B cell (primary cell): Measurements from ENCODE around the gene HPX. TPM values are rescaled to one million over a fixed set of nuclear protein-coding genes. Genes with fewer than 3 reads are reported as not detected.

Source experiments
- ATAC-seq: fragments of 200-7000 bp; cut with Tn5 transposase; one replicate; pipeline ENCODE4 v1.10.0; 2021; ENCODE audit warnings: low read depth, mild to moderate bottlenecking, moderate number of reproducible peaks, moderate library complexity
- CTCF ChIA-PET: fragments of 350-600 bp; sonication (Branson Sonifier 250); formaldehyde crosslinking; loops from one replicate; lab custom pipeline; 2021; ENCODE audit warnings: antibody characterized with exemption, inconsistent platforms; lab: Charles Lee
- POLR2A ChIA-PET: fragments of 350-600 bp; sonication (Branson Sonifier 250); formaldehyde crosslinking; loops from one replicate; lab custom pipeline; 2021; ENCODE audit warnings: antibody characterized with exemption; lab: Charles Lee
- DNase-seq: peaks from one replicate; pipeline ENCODE4 v3.0.0; 2013
- H2AFZ ChIP-seq: 2 replicates; pipeline ENCODE4 v1.6.1; 2012; ENCODE audit warnings: mild to moderate bottlenecking, low read depth, low read length; ENCODE audit not compliant: insufficient read depth, poor library complexity, severe bottlenecking
- H3K27ac ChIP-seq, 2 donors: 1 replicate in 1 of 2; 2 replicates in 1 of 2; pipeline ENCODE4 v1.5.1; 2012 to 2013; ENCODE audit warnings: low read length in 2 of 2, mild to moderate bottlenecking in 2 of 2, moderate library complexity in 1 of 2
- H3K27me3 ChIP-seq, 4 experiments: fragments of 200-600 bp in 1 of 4; sonication (generic) in 1 of 4; replicated peaks in 1 of 4; 1 replicate in 2 of 4; 2 replicates in 2 of 4; pipeline versions ENCODE4 v1.6.1 to v1.7.0; 2013 to 2016; ENCODE audit warnings: low read length in 3 of 4, mild to moderate bottlenecking in 2 of 4, mixed read lengths in 1 of 4, moderate library complexity in 1 of 4; ENCODE audit not compliant: insufficient read depth in 4 of 4, control insufficient read depth in 3 of 4; ENCODE audit errors: control extremely low read depth in 1 of 4
- H3K36me3 ChIP-seq, 2 experiments: replicated peaks in 1 of 2; 1 replicate in 1 of 2; 2 replicates in 1 of 2; pipeline versions ENCODE4 v1.6.1 to v1.7.1; 2013; ENCODE audit warnings: low read length in 1 of 2; ENCODE audit not compliant: insufficient read depth in 2 of 2, control insufficient read depth in 1 of 2; ENCODE audit errors: control extremely low read depth in 1 of 2, extremely low read depth in 1 of 2
- H3K4me1 ChIP-seq, 2 donors: fragments of 200-600 bp in 1 of 2; sonication (generic) in 1 of 2; 1 replicate in 1 of 2; 2 replicates in 1 of 2; pipeline versions ENCODE4 v1.5.1 to v1.6.1; 2013 to 2017; ENCODE audit warnings: low read length in 2 of 2; ENCODE audit not compliant: control insufficient read depth in 2 of 2, insufficient read depth in 2 of 2
- H3K4me2 ChIP-seq: replicated peaks from 2 replicates; pipeline ENCODE3; 2012; ENCODE audit warnings: mild to moderate bottlenecking, low read depth, low read length; ENCODE audit not compliant: poor library complexity, severe bottlenecking
- H3K4me3 ChIP-seq, 5 experiments: fragments of 200-600 bp in 1 of 5; sonication (generic) in 1 of 5; 1 replicate in 3 of 5; 2 replicates in 2 of 5; pipeline versions ENCODE4 v1.5.1 to v1.7.0; 2011 to 2016; ENCODE audit warnings: low read length in 4 of 5, mild to moderate bottlenecking in 4 of 5, low read depth in 2 of 5, control low read depth in 1 of 5, moderate library complexity in 1 of 5; ENCODE audit not compliant: insufficient read depth in 1 of 5; ENCODE audit errors: control extremely low read depth in 1 of 5, extremely low read depth in 1 of 5
- H3K79me2 ChIP-seq: fragments of 200-600 bp; sonication (generic); one replicate; pipeline ENCODE4 v1.6.0; 2016; ENCODE audit warnings: low read length; ENCODE audit not compliant: control insufficient read depth, insufficient read depth
- H3K9ac ChIP-seq: fragments of 200-600 bp; sonication (generic); 2 replicates; pipeline ENCODE4 v1.6.1; 2017; ENCODE audit warnings: mild to moderate bottlenecking, low read length, moderate library complexity
- H3K9me3 ChIP-seq, 3 donors: one replicate each; pipeline versions ENCODE4 v1.6.1 to v1.7.1; 2013; ENCODE audit warnings: low read length in 2 of 3; ENCODE audit not compliant: control insufficient read depth in 2 of 3, insufficient read depth in 1 of 3; ENCODE audit errors: control extremely low read depth in 1 of 3
- H4K20me1 ChIP-seq: 2 replicates; pipeline ENCODE4 v1.6.0; 2012; ENCODE audit warnings: mild to moderate bottlenecking, low read length; ENCODE audit not compliant: insufficient read depth, control insufficient read depth, poor library complexity, severe bottlenecking
- H3K27ac Mint-ChIP-seq: one replicate; pipeline ENCODE4 v1.8.0; 2021; ENCODE audit warnings: mixed read lengths
- H3K27me3 Mint-ChIP-seq: one replicate; pipeline ENCODE4 v1.8.0; 2021; ENCODE audit warnings: mixed read lengths
- H3K4me1 Mint-ChIP-seq: one replicate; pipeline ENCODE4 v1.8.0; 2021; ENCODE audit warnings: mixed read lengths
- H3K4me3 Mint-ChIP-seq: one replicate; pipeline ENCODE4 v1.8.0; 2021; ENCODE audit warnings: mixed read lengths
- H3K9me3 Mint-ChIP-seq: one replicate; pipeline ENCODE4 v1.8.0; 2022; ENCODE audit warnings: mixed read lengths; ENCODE audit not compliant: insufficient read depth
- EZH2 ChIP-seq: IDR thresholded peaks from 2 replicates; pipeline ENCODE4 v1.6.1; 2012; ENCODE audit warnings: borderline replicate concordance, low read depth, mild to moderate bottlenecking, moderate library complexity, low read length; ENCODE audit not compliant: insufficient read depth, poor library complexity, severe bottlenecking
- WGBS: methylation state at CpG from one replicate; pipeline ENCODE4 v1.1.5; 2013; ENCODE audit warnings: missing lambda C conversion rate; ENCODE audit not compliant: insufficient coverage; 5-methylcytosine and 5-hydroxymethylcytosine counted together
- intact Hi-C: fragments of 100-400 bp; cut with micrococcal nuclease; formaldehyde crosslinking; loops from one replicate; pipeline ENCODE4 v1.10.0; 2022
- polyA plus RNA-seq: library from polyadenylated mRNA; depleted of rRNA; stranded (reverse); fragments of >200 nt; gene quantifications from 2 replicates; pipeline ENCODE4 v1.2.3, GENCODE V29; 2012
- total RNA-seq, 2 donors: library from RNA; stranded (reverse); fragments of 120-200 nt in 1 of 2; gene quantifications; 1 replicate in 1 of 2; 2 replicates in 1 of 2; pipeline versions ENCODE4 v1.2.3 to v1.2.4, GENCODE V29; 2013 to 2022
- TF ChIP-seq, protein P1 (sequence below): fragments of 200-600 bp; IDR thresholded peaks from one replicate; pipeline ENCODE4 v1.8.0; 2022; ENCODE audit warnings: antibody characterized with exemption, mild to moderate bottlenecking

Gene HPX
- total and polyA plus RNA-seq, 2 donors (not counting 1 experiment from before 2014, with no cell fraction given) = 0.64 to 1.1 TPM

DNA sequence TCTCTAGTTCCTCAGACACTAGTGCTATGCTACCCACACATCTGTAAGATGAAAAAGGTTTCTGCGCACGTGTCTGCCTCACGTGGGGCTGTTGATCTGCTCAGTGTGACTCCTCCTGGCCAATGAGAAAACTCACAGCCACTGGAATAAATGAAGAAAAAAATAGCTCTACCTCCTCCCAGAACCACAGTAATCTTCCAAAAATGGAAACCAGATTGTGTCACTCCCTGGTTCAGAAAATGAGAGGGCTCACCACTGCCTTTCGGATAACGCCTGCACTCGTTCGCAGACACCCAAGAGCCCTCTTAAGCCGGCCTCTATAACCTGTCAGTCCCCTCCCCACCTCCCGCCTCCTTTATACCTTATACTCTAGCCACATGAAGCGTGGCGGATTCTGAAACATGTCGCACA is 27.0 kb downstream of the HPX start:
- H3K36me3 ChIP-seq = peaks cover 0 to 6% of the 10 kb centered on the region in 2 experiments
- Mint-ChIP-seq H3K4me1 (no peaks in the 10 kb centered on the region), H3K9me3 (no peaks in the 10 kb centered on the region), H3K4me3 (no peak overlapping the region), H3K27ac (no peak overlapping the region), H3K27me3 (no peaks in the 10 kb centered on the region)
- H3K27me3 ChIP-seq = no peaks in the 10 kb centered on the region
- H3K27ac ChIP-seq = no peak overlapping the region
- H2AFZ ChIP-seq = no peak overlapping the region
- no peaks in the 10 kb centered on the region for H4K20me1 ChIP-seq
- ATAC-seq (no peak), DNase-seq (no peak)
- peaks cover 13% of the 10 kb centered on the region for H3K79me2 ChIP-seq
- no peaks in the 10 kb centered on the region for H3K9me3 ChIP-seq
- no peak overlapping the region for H3K4me2 ChIP-seq
- H3K9ac ChIP-seq = no peak overlapping the region
- H3K4me1 ChIP-seq = peaks cover 22 to 24% of the 10 kb centered on the region in 2 donors
- TF ChIP-seq, protein P1, sequence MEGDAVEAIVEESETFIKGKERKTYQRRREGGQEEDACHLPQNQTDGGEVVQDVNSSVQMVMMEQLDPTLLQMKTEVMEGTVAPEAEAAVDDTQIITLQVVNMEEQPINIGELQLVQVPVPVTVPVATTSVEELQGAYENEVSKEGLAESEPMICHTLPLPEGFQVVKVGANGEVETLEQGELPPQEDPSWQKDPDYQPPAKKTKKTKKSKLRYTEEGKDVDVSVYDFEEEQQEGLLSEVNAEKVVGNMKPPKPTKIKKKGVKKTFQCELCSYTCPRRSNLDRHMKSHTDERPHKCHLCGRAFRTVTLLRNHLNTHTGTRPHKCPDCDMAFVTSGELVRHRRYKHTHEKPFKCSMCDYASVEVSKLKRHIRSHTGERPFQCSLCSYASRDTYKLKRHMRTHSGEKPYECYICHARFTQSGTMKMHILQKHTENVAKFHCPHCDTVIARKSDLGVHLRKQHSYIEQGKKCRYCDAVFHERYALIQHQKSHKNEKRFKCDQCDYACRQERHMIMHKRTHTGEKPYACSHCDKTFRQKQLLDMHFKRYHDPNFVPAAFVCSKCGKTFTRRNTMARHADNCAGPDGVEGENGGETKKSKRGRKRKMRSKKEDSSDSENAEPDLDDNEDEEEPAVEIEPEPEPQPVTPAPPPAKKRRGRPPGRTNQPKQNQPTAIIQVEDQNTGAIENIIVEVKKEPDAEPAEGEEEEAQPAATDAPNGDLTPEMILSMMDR = no peak
- TF ChIP-seq EZH2 = no peak
- CTCF ChIA-PET = interaction anchor here (0.9 kb wide), 1 partner anchor 35 kb away, joined by 3 read pairs; no protein-coding TSS in a partner anchor
- WGBS = 98% methylated on average over 9 of the region's 12 CpGs
- intact Hi-C loops = no loop called here
- no peak overlapping the region for H3K4me3 ChIP-seq
- POLR2A ChIA-PET = no interaction called here

DNA sequence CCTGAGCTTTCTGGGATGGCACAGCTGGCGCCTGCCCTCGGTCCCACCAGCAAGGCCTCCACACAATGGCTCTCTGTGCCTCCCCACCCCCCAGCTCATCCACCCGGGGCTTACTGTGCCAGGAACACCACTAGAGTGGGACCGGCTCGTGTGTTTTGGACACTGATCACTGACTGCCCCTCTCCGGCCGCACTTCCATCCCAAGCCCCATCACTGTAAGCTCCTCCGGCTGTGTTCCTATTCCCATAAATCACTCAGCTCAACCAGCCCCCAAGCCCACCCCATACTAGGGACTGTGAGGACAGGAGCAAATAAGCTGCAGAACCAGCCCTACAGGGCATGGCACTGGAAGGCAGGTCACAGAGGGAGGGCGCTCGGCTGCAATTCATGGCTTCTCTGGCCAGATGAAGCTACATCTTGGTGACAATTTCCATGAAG is 29.2 kb downstream of the HPX start:
- POLR2A ChIA-PET = interaction anchor here (1.2 kb wide), 1 partner anchor 207 kb away, joined by 3 read pairs; the partner anchor contains the start of gene TPP1
- peaks cover 9% of the 10 kb centered on the region for H3K4me1 Mint-ChIP-seq
- no peaks in the 10 kb centered on the region for H3K27me3 Mint-ChIP-seq
- DNase-seq = no peak
- no peak for ATAC-seq
- no peaks in the 10 kb centered on the region for H3K27me3 ChIP-seq
- H3K4me3 ChIP-seq = no peak overlapping the region
- no peak overlapping the region for H2AFZ ChIP-seq
- H3K36me3 ChIP-seq = peaks cover 0 to 6% of the 10 kb centered on the region in 2 experiments
- TF ChIP-seq, protein P1 = no peak
- TF ChIP-seq EZH2 = no peak
- 94% methylated on average over 10 of the region's 10 CpGs for WGBS
- CTCF ChIA-PET = interaction anchor here (0.6 to 0.7 kb wide), 2 partner anchors 24 kb away, joined by 3 read pairs; no protein-coding TSS in a partner anchor
- no peaks in the 10 kb centered on the region for H3K9me3 ChIP-seq
- no peak overlapping the region for H3K4me2 ChIP-seq
- no peak overlapping the region for H3K27ac ChIP-seq
- H3K9me3 Mint-ChIP-seq = no peaks in the 10 kb centered on the region
- no peaks in the 10 kb centered on the region for H4K20me1 ChIP-seq
- H3K27ac Mint-ChIP-seq = no peak overlapping the region
- H3K9ac ChIP-seq = no peak overlapping the region
- no peak overlapping the region for H3K4me3 Mint-ChIP-seq
- peaks cover 12 to 13% of the 10 kb centered on the region in 2 donors for H3K4me1 ChIP-seq
- peaks cover 13% of the 10 kb centered on the region for H3K79me2 ChIP-seq
- intact Hi-C loops = no loop called here
